K562 (cell line): ENCODE data around the gene PIP5K1B. TPM values are rescaled to one million over a fixed set of nuclear protein-coding genes. Genes with fewer than 3 reads are reported as not detected.

Source experiments
- ATAC-seq: fragments of 200-7000 bp; cut with Tn5 transposase; 3 replicates; pipeline ENCODE4 v1.9.1; 2020; ENCODE audit warnings: moderate library complexity
- BruUV-seq: library from RNA; stranded (reverse); fragments of 400-500 nt; replicated peaks from 2 replicates; lab custom pipeline; 2021; lab: Mats Ljungman, UMichigan
- CTCF ChIA-PET: fragments of 300-600 bp; formaldehyde crosslinking; extraction: SDS; loops from one replicate; lab custom pipeline; 2021; ENCODE audit warnings: low intra/inter-chr PET ratio; lab: Yijun Ruan, JAX
- POLR2A ChIA-PET: fragments of 300-600, 350-650 bp; sonication (Branson Sonifier 250); formaldehyde crosslinking; extraction: SDS; loops from one replicate; lab custom pipeline; 2021; ENCODE audit warnings: antibody characterized with exemption, inconsistent platforms; lab: Yijun Ruan, JAX
- DNase-seq, 4 experiments: peaks; one replicate each; pipeline versions ENCODE4 v3.0.0 to v3.0.0-alpha.2; 2011 to 2018; ENCODE audit warnings: low spot score in 3 of 4, mixed read lengths in 3 of 4; ENCODE audit errors: extremely low read depth in 1 of 4
- FAIRE-seq: peaks from 2 replicates; lab custom pipeline; 2011; peaks lifted over from hg19 to GRCh38; lab: Jason Lieb, UNC
- H2AFZ ChIP-seq: 2 replicates; pipeline ENCODE4 v1.6.0; 2011; ENCODE audit warnings: low read depth, low read length, control low read depth, inconsistent platforms
- H3K27ac ChIP-seq: fragments of 200-600 bp; 3 replicates; pipeline ENCODE4 v1.8.0; 2011; ENCODE audit warnings: low read depth, mild to moderate bottlenecking, control low read depth, inconsistent platforms, low read length, moderate library complexity, mixed read lengths; ENCODE audit errors: extremely low read depth
- H3K27me3 ChIP-seq, 2 experiments: fragments of 300-600 bp in 1 of 2; 2 replicates in 1 of 2; 3 replicates in 1 of 2; pipeline versions ENCODE4 v1.6.0 to v1.8.0; 2011; ENCODE audit warnings: inconsistent platforms in 2 of 2, low read length in 2 of 2, mild to moderate bottlenecking in 1 of 2, mixed read lengths in 1 of 2, moderate library complexity in 1 of 2; ENCODE audit not compliant: control insufficient read depth in 2 of 2, insufficient read depth in 2 of 2
- H3K36me3 ChIP-seq: fragments of 300-600 bp; 3 replicates; pipeline ENCODE4 v1.8.0; 2011; ENCODE audit warnings: mild to moderate bottlenecking, low read length, inconsistent platforms; ENCODE audit not compliant: control insufficient read depth, insufficient read depth
- H3K4me1 ChIP-seq, 2 experiments: fragments of 200-600 bp in 1 of 2; replicated peaks in 1 of 2; 2 replicates in 1 of 2; 3 replicates in 1 of 2; pipeline versions ENCODE4 v1.5.1 to v1.8.0; 2011; ENCODE audit warnings: inconsistent platforms in 2 of 2, low read length in 2 of 2, mild to moderate bottlenecking in 1 of 2, mixed read lengths in 1 of 2, moderate library complexity in 1 of 2; ENCODE audit not compliant: control insufficient read depth in 2 of 2, insufficient read depth in 2 of 2
- H3K4me2 ChIP-seq: 2 replicates; pipeline ENCODE4 v1.6.1; 2011; ENCODE audit warnings: low read length, control low read depth, inconsistent platforms, mixed read lengths; ENCODE audit not compliant: insufficient read depth
- H3K4me3 ChIP-seq: fragments of 200-600 bp; sonication (generic), shearing (Covaris generic); 2 replicates; pipeline ENCODE4 v1.5.1; 2016; ENCODE audit warnings: control low read depth, inconsistent platforms
- H3K79me2 ChIP-seq: fragments of 200-600 bp; 3 replicates; pipeline ENCODE4 v1.8.0; 2011; ENCODE audit warnings: low read length, inconsistent platforms; ENCODE audit not compliant: control insufficient read depth, insufficient read depth
- H3K9ac ChIP-seq, 2 experiments: 2 replicates each; pipeline versions ENCODE4 v1.6.0 to v1.6.1; 2011; ENCODE audit warnings: low read depth in 2 of 2, low read length in 2 of 2, control low read depth in 1 of 2, inconsistent platforms in 1 of 2, mild to moderate bottlenecking in 1 of 2, mixed read lengths in 1 of 2; ENCODE audit not compliant: insufficient read depth in 1 of 2
- H3K9me1 ChIP-seq: one replicate; pipeline ENCODE4 v1.6.0; 2011; ENCODE audit warnings: inconsistent platforms, mild to moderate bottlenecking, low read length, moderate library complexity; ENCODE audit not compliant: control insufficient read depth, insufficient read depth
- H3K9me3 ChIP-seq: replicated peaks from 2 replicates; pipeline ENCODE4 v1.5.1; 2011; ENCODE audit warnings: low read depth, low read length, inconsistent platforms; ENCODE audit not compliant: control insufficient read depth, insufficient read depth
- H4K20me1 ChIP-seq: replicated peaks from 2 replicates; pipeline ENCODE4 v1.6.1; 2011; ENCODE audit warnings: low read length, inconsistent platforms, mixed read lengths; ENCODE audit not compliant: control insufficient read depth, insufficient read depth
- ARHGAP35 ChIP-seq: fragments of 450-650 bp; IDR thresholded peaks from 2 replicates; pipeline ENCODE4 v1.6.1; 2018; ENCODE audit not compliant: partially characterized antibody
- EP400 ChIP-seq: fragments of 450-650 bp; IDR thresholded peaks from 2 replicates; pipeline ENCODE4 v1.6.1; 2017; ENCODE audit warnings: antibody characterized with exemption, mild to moderate bottlenecking, moderate library complexity
- FOS ChIP-seq: IDR thresholded peaks from 3 replicates; pipeline ENCODE4 v1.6.1; 2011; ENCODE audit not compliant: insufficient read length; ENCODE audit errors: extremely low read depth
- GTF2F1 ChIP-seq: IDR thresholded peaks from 2 replicates; pipeline ENCODE4 v1.6.1; 2011; ENCODE audit warnings: low read depth, low read length, improper control_type of control experiment
- HEY1 ChIP-seq: fragments of 250-450 bp; sonication (Bioruptor Pico); IDR thresholded peaks from 2 replicates; pipeline ENCODE4 v1.5.0; 2020; ENCODE audit warnings: mild to moderate bottlenecking, moderate library complexity, borderline replicate concordance
- HNRNPK ChIP-seq: fragments of 200-400 bp; formaldehyde crosslinking; IDR thresholded peaks from one replicate; pipeline ENCODE4 v1.6.1; 2018; ENCODE audit warnings: mild to moderate bottlenecking, low read depth, low read length; ENCODE audit not compliant: poor library complexity, severe bottlenecking
- MYBL2 ChIP-seq, 2 experiments: fragments of 450-650 bp in 1 of 2; sonication (generic) in 1 of 2; formaldehyde crosslinking in 1 of 2; IDR thresholded peaks; 2 replicates each; pipeline versions ENCODE4 v1.6.1 to v1.8.1; 2017 to 2022; ENCODE audit warnings: borderline replicate concordance in 1 of 2, inconsistent platforms in 1 of 2, low read depth in 1 of 2, mild to moderate bottlenecking in 1 of 2, missing genetic modification reagents in 1 of 2, moderate library complexity in 1 of 2
- NCOA2 ChIP-seq, 2 experiments: fragments of 450-650 bp; IDR thresholded peaks; 2 replicates each; pipeline ENCODE4 v1.6.1; 2018; ENCODE audit warnings: mild to moderate bottlenecking in 2 of 2, moderate library complexity in 1 of 2; ENCODE audit not compliant: partially characterized antibody in 2 of 2
- POLR2H ChIP-seq: IDR thresholded peaks from 2 replicates; pipeline ENCODE4 v1.6.1; 2016; ENCODE audit warnings: missing genetic modification characterization, low read depth, mild to moderate bottlenecking, control low read depth, missing compliant biosample characterization, moderate library complexity
- SMARCB1 ChIP-seq: IDR thresholded peaks from 2 replicates; pipeline ENCODE4 v1.6.1; 2011; ENCODE audit warnings: improper control_type of control experiment, low read depth; ENCODE audit not compliant: insufficient read length
- SP2 ChIP-seq: IDR thresholded peaks from 2 replicates; pipeline ENCODE4 v1.6.1; 2011; ENCODE audit warnings: mild to moderate bottlenecking, low read depth, low read length, moderate library complexity; ENCODE audit not compliant: poor library complexity, severe bottlenecking; ENCODE audit errors: extremely low read depth
- TSC22D4 ChIP-seq: fragments of 450-650 bp; IDR thresholded peaks from 2 replicates; pipeline ENCODE4 v1.6.1; 2016; ENCODE audit warnings: missing genetic modification characterization, missing biosample characterization, control low read depth
- ZNF551 ChIP-seq: fragments of 250-450 bp; sonication (Bioruptor Pico); IDR thresholded peaks from 2 replicates; pipeline ENCODE4 v1.5.0; 2021; ENCODE audit warnings: mild to moderate bottlenecking, moderate library complexity
- ZNF561 ChIP-seq: fragments of 450-650 bp; formaldehyde crosslinking; conservative IDR thresholded peaks from 2 replicates; pipeline ENCODE4 v1.4.0; 2020; ENCODE audit warnings: mild to moderate bottlenecking, moderate library complexity
- WGBS: fragments of 100-300 bp; shearing (Covaris generic); methylation state at CpG from one replicate; pipeline ENCODE4 v1.1.6; 2016; ENCODE audit warnings: low coverage, mixed read lengths; ENCODE audit not compliant: insufficient coverage; ENCODE audit errors: missing lambda C conversion rate; 5-methylcytosine and 5-hydroxymethylcytosine counted together
- in situ Hi-C: fragments of 300-500 bp; cut with MboI; formaldehyde crosslinking; loops from 4 replicates; pipeline ENCODE4 v1.15.0; 2018; ENCODE audit warnings: inconsistent platforms, mixed read lengths
- intact Hi-C: fragments of 100-400 bp; cut with micrococcal nuclease; formaldehyde crosslinking; loops from 2 replicates; pipeline ENCODE4 v1.14.2; 2022
- polyA plus RNA-seq, 8 experiments: library from polyadenylated mRNA; depleted of rRNA in 4 of 8; stranded (reverse) in 5 of 8; unstranded in 3 of 8; fragments of >200 nt; fragmentation: Nextera tagmentation in 2 of 8; fragmentation: Illumina TruSeq in 1 of 8; extraction: Ambion mirVana in 2 of 8; extraction: Trizol in 1 of 8; gene quantifications; 2 replicates each; pipeline versions ENCODE4 v1.2.1 to v1.2.3, GENCODE V29; 2011 to 2014; ENCODE audit warnings: inconsistent platforms in 1 of 8, missing spikeins in 1 of 8
- total RNA-seq, 7 experiments: library from RNA; depleted of rRNA in 6 of 7; stranded (reverse); fragments of >200 nt in 6 of 7; fragmentation: Illumina TruSeq in 2 of 7; extraction: Trizol in 2 of 7; gene quantifications; 2 replicates each; pipeline versions ENCODE4 v1.2.1 to v1.2.3, GENCODE V29; 2011 to 2021; ENCODE audit warnings: low replicate concordance in 1 of 7
- TF ChIP-seq, protein P1 (sequence below): fragments of 250-450 bp; sonication (Bioruptor Pico); IDR thresholded peaks from 2 replicates; pipeline ENCODE4 v1.8.0; 2021; ENCODE audit warnings: moderate library complexity, mild to moderate bottlenecking, inconsistent platforms
- TF ChIP-seq, protein P2 (sequence below): fragments of 450-650 bp; formaldehyde crosslinking; IDR thresholded peaks from 2 replicates; pipeline ENCODE4 v1.4.0; 2020; ENCODE audit warnings: mild to moderate bottlenecking
- TF ChIP-seq, protein P3 (sequence below), 3 experiments: fragments of 200-800 bp in 1 of 3; fragments of 250-450 bp in 1 of 3; fragments of 450-650 bp in 1 of 3; sonication (Bioruptor Pico) in 1 of 3; sonication (Bioruptor generic) in 1 of 3; formaldehyde crosslinking in 1 of 3; IDR thresholded peaks; 2 replicates each; pipeline versions ENCODE4 v1.6.1 to v1.8.0; 2016 to 2022; ENCODE audit warnings: mild to moderate bottlenecking in 2 of 3, missing genetic modification characterization in 2 of 3, missing compliant biosample characterization in 1 of 3, moderate library complexity in 1 of 3

The PIP5K1B gene
- total and polyA plus RNA-seq, 9 of the 15 experiments (the other 6 are each of a cell fraction or from before 2014, with no cell fraction given) = 3.1 to 12.9 (median 7.4) TPM

DNA sequence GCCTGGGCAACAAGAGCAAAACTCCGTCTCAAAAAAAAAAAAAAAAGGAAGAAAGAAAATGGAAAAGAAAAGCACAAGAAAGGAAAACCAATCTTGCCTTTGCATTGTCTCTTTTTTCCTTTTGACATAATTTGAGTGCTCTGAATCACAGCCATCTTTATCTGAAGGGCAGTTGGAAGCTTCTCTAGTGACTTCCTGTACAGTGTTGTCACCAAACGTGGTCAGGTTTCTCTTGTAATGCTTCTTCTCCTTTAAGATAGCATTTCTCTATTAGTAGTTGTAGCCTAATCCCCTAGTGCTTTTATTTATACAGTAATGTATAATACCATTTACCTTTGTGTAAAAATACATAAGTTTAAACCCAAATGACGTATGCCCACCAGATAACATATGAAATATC lies 290.7 kb downstream of the PIP5K1B start:
- no peak overlapping the region for H2AFZ ChIP-seq
- intact Hi-C loops = loop anchor here (5.0 kb wide), 3 partner anchors 43 to 143 kb away; no protein-coding TSS in a partner anchor
- H3K27me3 ChIP-seq = no peaks in the 10 kb centered on the region

More for the DNA sequence above, 290.7 kb downstream of the PIP5K1B start:
- POLR2A ChIA-PET = interaction anchor here (0.8 kb wide), 1 partner anchor 501 kb away, joined by 3 read pairs; no protein-coding TSS in a partner anchor
- 46% methylated on average over 2 of the region's 3 CpGs for WGBS
- DNase-seq = no peak
- no peak for ATAC-seq
- Histone ChIP-seq H3K27ac (no peak overlapping the region), H3K9me1 (no peaks in the 10 kb centered on the region), H3K4me1 (peaks cover 5 to 16% of the 10 kb centered on the region in 2 experiments; a peak in 4 of 5 replicates), H3K36me3 (no peaks in the 10 kb centered on the region; the same call in 2 of the 3 replicates), H3K9ac (no peak overlapping the region), H3K4me2 (no peak overlapping the region), H3K4me3 (no peak overlapping the region), H3K9me3 (no peaks in the 10 kb centered on the region), H3K79me2 (no peaks in the 10 kb centered on the region), H4K20me1 (no peaks in the 10 kb centered on the region)
- CTCF ChIA-PET = no interaction called here
- TF ChIP-seq SMARCB1 (no peak), HNRNPK (no peak), ARHGAP35 (no peak), TSC22D4 (tag) (no peak), GTF2F1 (no peak), FOS (no peak), ZNF551 (CRISPR knock-in tag) (no peak), HEY1 (CRISPR knock-in tag) (no peak), EP400 (no peak), ZNF561 (no peak), NCOA2 (IDR thresholded peaks at IDR 0.05; ENCODE audit: partially characterized antibody in 2 of 2) (no peak), SP2 (no peak), POLR2H (no peak), MYBL2 (IDR thresholded peaks at IDR 0.05; ENCODE audit: low read depth) (no peak), MYBL2 (CRISPR knock-in tag; IDR thresholded peaks at IDR 0.05; ENCODE audit: borderline replicate concordance) (no peak)
- TF ChIP-seq, protein P1, sequence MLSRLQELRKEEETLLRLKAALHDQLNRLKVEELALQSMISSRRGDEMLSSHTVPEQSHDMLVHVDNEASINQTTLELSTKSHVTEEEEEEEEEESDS (CRISPR knock-in tag) = no peak
- TF ChIP-seq, protein P2, sequence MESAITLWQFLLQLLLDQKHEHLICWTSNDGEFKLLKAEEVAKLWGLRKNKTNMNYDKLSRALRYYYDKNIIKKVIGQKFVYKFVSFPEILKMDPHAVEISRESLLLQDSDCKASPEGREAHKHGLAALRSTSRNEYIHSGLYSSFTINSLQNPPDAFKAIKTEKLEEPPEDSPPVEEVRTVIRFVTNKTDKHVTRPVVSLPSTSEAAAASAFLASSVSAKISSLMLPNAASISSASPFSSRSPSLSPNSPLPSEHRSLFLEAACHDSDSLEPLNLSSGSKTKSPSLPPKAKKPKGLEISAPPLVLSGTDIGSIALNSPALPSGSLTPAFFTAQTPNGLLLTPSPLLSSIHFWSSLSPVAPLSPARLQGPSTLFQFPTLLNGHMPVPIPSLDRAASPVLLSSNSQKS = no peak
- TF ChIP-seq, protein P3, sequence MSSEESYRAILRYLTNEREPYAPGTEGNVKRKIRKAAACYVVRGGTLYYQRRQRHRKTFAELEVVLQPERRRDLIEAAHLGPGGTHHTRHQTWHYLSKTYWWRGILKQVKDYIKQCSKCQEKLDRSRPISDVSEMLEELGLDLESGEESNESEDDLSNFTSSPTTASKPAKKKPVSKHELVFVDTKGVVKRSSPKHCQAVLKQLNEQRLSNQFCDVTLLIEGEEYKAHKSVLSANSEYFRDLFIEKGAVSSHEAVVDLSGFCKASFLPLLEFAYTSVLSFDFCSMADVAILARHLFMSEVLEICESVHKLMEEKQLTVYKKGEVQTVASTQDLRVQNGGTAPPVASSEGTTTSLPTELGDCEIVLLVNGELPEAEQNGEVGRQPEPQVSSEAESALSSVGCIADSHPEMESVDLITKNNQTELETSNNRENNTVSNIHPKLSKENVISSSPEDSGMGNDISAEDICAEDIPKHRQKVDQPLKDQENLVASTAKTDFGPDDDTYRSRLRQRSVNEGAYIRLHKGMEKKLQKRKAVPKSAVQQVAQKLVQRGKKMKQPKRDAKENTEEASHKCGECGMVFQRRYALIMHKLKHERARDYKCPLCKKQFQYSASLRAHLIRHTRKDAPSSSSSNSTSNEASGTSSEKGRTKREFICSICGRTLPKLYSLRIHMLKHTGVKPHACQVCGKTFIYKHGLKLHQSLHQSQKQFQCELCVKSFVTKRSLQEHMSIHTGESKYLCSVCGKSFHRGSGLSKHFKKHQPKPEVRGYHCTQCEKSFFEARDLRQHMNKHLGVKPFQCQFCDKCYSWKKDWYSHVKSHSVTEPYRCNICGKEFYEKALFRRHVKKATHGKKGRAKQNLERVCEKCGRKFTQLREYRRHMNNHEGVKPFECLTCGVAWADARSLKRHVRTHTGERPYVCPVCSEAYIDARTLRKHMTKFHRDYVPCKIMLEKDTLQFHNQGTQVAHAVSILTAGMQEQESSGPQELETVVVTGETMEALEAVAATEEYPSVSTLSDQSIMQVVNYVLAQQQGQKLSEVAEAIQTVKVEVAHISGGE (CRISPR knock-in tag; IDR thresholded peaks at IDR 0.05) = no peak
- FAIRE-seq = no peak
- no TSS peak for BruUV-seq
- in situ Hi-C loops = no loop called here
